COLO668 (cell line): ENCODE measurements around the gene TMEM17.
"Not testable (repeated sequence)": the region's sequence is repeated elsewhere in the genome, so short reads cannot be mapped to it uniquely, and the experiment has no call there.

Source experiments
- DNase-seq: peaks from one replicate; lab custom pipeline; 2025; ENCODE audit not compliant: unreplicated experiment; lab: John Stamatoyannopoulos, UW

TMEM17 gene, protein sequence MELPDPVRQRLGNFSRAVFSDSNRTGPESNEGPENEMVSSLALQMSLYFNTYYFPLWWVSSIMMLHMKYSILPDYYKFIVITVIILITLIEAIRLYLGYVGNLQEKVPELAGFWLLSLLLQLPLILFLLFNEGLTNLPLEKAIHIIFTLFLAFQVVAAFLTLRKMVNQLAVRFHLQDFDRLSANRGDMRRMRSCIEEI

DNA sequence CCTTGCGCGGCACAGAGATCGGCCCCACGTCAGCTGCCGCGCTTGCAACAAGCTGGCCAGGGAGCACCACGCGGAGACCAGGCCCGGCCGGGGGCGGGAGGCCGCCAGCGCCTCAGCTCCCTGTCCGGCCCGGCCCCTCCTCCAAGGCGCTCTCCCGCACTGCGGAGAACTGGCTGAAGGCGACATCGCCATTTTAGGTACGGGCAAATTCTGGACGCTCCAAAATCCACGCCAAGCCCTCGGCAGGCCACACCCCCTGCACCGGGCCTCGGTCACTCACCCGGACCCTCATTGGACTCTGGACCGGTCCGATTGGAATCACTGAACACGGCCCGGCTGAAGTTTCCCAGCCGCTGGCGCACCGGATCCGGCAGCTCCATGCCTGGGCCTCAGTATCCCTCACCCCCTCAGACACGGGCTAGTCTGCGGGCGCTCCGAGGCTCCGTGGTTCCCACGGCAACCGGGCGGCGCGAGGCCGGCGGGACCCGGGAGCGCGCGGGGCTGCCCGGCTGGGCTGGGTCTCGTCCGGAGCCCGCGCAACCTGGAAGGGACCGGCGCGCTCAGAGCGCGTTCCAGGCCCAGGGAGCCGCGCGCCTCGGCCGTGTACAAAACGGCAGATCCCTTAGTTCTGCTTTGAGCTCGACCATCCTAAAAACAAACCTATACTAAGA, at the start of gene TMEM17:
TSS of gene TMEM17 (minus strand) at position 446 of the 671 bp plus-strand sequence. CDS start at position 380, 66 bp downstream.
- DNase-seq: peak; percentile 91

DNA sequence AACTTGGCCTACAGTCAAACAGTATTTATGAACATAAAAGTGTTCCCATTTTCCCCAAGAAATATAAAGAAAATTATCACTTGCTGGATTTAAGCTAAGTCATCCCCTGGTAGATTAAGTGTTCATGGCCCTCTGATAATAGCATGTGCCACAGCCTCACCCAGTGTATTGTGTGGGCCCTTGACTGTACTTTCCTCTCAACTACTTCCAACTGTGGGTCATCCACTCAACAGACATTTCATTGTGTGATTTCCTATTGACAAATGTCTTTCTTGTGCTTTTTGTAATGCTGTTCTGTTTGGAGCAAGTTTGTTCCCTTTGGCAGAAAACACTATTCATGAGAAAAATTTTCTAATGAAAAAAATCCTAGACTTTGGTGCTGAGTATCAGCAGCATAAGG, 48.4 kb upstream of the TMEM17 start:
- DNase-seq: no peak

DNA sequence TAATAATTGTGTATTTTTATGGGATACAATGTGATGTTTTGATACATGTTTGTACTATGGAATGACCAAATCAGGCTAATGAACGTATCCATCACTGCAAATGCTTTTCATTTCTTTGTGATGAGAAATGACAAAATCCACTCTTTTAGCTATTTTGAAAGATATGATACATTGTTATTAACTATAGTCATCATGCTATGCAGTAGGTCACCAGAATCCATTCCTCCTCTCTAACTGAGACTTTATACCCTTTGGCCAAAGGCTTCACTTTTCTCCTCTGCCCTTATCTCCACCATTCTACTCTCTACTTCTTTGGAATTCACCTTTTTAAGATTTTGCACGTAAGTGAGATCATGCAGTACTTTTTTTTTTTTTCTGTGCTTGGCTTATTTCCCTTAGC, 44.5 kb upstream of the TMEM17 start:
- no peak for DNase-seq

DNA sequence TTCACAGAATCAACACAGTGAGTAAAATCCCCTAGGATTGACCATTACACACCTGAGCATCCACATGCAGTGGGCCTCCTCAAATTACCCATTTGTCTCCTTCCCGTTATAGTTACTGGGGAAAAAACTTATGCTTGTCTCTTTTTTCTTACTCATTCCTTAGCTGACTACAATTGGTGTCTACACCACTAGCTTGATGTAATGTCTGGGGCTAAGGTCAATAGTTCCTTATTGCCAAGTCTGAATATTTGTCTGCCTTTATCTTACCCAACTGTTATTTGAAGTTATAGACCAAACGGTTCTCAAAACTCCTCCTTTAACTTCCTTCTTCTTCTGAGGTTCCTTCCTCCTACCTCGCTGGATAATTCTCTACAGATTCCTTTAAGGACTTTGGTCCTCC, 41.9 kb upstream of the TMEM17 start:
- no peak for DNase-seq

DNA sequence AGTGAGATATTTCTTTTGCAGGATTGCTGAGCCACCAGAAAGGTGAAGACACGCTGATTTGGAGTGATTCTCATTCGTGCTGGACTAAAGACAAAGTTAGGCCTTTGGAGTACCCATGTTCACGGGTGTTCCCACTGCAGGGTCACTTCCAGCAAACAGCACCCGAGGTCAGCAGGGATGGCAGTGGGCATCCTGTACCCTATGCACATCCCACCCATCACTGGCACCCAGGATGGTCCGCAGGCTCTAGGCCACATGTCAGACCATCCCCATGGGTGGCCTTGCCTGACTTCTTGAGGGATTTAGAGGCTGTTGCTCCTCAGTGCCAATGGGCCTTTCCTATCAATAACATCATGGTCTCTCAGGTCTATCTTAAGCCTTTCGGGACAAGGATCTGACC, 39.3 kb upstream of the TMEM17 start:
- DNase-seq: no peak

DNA sequence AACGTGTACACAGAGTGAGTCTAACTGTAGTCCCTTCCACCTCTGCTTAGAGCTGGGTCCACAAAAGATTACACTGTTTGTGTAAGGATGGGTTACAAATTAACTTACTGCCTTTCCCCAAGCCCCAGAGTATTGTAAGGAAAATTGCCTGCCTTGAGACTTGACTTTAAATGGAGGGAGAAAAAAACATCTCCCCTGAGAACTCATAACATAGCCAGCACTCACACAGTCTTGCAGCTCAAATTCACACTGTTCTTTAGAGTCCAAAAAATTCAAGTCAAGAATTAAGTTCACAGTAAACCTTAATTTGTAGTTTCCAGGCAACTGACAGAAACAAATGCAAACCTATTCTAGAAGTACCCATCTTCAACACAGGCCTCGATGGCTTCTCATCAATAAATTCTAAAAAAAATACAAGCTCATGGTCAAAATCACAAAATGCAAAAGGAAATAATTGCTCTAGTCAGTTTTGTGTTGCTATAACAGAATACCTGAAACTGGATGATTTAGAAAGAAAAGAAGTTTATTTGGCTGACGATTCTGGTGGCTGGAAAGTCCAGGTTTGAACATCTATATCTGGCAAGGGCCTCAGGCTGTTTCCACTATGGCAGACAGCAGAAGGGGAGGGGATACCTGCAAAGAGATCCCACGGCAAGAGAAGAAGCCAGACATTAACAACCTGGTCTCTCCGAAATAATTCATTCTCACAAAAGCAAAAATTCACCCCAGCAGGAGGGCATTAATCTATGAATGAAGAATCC, 34.6 kb upstream of the TMEM17 start:
- DNase-seq: no peak

DNA sequence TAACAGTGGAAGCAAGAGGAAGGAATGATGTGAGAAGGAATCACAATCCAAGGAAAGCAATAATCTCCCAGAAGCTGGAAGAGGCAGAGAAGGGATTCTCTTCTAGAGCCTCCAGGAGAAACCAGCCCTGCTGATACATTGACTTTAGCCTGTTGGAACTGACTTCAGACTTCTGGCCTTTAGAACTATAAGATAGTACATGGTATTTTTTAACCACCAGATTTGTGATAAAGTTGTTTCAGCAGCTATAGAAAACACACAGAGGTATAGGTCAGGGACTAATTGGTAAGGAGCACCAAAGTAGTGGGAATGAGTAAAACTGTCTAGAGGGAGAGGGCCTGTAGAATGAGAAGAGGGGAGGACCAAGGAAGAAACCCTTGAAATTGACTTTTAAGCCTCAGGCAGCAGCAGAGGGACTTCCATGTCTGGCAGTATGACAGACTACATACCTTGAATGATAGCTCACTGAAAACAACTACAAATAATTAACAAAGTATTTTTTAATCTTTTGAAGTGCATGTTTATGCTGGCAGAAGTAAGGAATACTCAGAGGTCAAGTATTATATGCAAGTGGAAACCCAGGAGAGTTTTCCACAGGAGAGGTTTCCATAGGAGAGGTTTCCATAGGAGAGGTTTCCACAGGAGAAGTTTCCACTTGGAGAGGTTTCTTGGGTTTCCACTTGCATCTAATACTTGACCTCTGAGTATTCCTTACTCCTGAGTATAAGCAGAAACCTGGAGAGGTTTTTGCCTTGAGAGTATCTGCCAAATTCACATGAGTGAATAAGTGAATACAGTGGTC, 33.8 kb upstream of the TMEM17 start:
- DNase-seq: no peak

DNA sequence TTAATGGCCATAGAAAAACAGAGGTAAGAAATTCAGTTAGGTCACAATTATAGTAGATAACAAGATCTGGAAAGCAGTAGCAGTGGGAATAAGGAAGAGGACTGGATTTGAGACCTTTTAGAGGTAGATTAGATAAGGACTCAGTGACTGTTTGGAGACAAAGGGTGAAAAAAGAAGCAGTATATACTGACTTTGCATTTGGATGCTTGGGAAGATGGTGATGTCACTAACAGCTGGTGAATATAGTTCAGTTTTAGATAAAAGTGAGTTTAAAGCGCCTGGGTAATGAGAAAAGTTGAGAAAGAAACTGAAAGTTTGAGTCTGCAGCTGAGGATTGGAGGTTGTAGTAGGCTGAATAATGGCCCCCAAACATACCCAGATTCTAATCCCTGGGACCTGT, 32.8 kb upstream of the TMEM17 start:
- DNase-seq: no peak

DNA sequence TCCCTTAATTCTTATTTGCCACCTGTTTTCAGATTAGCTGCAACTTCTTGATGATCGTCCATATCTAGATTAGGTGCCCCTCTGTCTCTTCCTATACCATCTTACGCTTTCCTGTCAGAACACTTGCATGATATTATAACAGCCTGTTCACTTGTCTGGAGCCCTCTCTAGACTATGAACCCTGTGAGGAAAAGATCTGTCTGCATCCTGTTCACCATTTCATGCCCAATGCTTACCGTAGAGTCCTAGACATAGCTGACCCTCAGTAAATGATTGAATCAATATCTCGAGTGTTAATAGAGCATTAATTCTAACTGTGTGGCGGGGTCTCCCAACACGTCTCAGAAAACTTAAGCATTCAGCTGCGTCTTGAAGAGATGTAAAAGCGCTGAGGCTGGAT, 31.8 kb upstream of the TMEM17 start:
- no peak for DNase-seq

DNA sequence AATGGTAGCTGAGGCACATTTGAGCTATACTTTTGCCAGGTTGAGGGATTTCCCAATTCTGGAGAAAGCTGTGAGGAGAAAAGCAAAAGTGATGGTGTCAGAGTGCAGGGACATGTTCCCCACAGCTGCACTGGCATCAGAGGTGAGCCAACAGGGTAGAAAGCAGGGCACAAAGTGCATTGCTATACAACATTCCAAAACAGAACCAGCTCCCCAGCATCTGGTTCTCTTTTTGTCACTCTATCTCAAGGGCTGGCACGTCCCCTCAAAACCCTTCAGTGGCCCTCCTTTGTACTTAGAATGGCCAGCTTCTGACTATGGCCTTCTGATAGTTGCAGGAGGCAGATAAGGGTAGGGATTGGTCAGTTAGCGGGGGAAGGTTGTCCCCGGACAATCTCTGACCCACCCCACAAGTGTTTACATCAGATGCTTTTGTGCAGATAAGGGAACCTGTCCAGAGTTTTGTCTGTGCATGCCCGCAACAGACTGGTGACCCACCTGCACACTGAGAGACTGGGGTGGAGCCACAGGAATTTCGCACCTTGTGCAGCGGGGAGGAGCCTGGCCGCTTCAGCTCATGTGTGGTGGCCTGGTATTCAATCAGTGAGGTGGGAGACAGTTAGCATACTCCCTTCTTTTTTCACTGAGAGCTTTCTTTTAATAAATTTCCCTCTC, 31.0 kb upstream of the TMEM17 start:
- DNase-seq: no peak

DNA sequence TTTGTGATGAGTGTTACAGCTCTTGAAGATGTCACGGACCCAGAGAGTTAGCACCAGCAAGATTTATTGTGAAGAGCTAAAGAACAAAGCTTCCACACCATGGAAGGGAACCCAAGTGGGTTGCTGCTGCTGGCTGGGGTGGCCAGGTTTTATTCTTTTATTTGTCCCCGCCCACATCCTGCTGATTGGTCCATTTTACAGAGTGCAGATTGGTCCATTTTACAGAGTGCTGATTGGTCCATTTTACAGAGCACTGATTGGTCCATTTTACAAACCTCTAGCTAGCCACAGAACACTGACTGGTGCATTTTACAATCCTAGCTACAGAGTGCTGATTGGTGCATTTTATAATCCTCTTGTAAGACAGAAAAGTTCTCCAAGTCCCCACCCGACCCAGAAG, 29.5 kb upstream of the TMEM17 start:
- not testable (repeated sequence) for DNase-seq

DNA sequence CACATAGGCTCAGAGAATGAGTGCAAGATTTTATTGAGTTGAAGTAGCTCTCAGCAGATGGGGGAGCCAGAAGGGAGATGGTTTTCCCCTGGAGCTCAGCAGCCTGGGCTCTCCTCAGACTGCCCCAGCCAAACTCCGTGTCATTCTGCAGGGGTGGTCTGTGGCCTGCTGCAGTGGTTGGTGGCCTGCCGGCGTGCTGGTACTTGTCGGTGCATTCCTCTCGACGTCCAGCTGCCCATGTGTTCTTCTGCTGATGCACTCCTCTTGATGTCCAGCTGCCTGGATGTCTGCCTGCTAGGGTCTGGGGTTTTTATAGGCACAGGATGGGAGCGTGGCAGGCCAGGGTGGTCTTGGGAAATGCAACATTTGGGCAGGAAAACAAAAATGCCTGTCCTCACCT, 25.6 kb upstream of the TMEM17 start:
- DNase-seq: no peak

DNA sequence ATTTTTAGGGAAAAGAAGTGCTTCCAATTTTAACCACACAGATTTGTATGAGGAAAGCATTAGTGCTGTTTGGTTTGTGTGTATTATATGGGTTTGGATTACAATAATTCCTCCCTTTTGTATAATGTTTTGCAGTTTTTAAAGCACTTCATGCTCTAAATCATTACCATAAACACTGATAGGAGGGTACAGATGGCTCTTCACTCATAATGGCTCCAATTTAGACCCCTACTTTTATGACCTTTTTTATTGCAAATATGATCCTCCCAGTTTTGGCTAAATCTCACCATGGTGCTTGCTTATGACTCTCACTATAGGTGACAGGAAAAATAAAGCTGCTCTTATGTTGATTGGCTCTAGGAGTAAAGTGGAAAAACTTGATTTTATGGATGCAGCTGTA, 23.8 kb upstream of the TMEM17 start:
- DNase-seq: no peak

DNA sequence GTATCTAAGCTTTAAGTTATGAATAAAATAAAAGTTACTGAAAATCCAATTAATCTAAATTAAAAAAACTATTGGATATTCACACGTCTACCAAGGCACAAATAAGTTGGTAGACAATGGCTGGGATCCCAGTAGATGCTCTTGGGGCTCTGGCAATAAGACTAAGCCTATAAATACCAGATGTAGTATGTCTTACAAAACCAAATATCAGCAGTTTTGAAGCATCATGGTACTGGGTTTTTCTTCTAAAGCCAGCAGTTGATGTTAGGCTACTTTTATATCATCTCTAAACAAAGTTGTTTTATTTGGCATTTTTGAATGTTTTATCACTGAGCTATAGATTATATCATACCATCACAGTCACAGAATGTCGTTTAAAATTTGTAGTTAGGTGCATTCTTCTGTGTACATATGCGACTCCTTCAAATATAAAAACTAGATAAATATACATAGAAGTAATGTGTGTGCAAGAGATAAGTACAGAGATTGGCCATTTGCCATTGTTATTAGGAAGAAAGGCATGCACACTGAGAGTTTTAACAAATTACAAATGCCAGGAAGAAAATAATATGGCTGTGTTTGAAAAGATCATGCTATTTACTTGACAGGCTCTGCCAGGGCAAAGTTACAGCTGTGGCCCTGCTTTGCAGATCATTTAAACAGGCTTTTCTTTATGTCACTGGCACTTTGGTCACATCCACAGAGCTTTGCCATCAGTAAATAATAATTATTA, 21.6 kb upstream of the TMEM17 start:
- DNase-seq: no peak

DNA sequence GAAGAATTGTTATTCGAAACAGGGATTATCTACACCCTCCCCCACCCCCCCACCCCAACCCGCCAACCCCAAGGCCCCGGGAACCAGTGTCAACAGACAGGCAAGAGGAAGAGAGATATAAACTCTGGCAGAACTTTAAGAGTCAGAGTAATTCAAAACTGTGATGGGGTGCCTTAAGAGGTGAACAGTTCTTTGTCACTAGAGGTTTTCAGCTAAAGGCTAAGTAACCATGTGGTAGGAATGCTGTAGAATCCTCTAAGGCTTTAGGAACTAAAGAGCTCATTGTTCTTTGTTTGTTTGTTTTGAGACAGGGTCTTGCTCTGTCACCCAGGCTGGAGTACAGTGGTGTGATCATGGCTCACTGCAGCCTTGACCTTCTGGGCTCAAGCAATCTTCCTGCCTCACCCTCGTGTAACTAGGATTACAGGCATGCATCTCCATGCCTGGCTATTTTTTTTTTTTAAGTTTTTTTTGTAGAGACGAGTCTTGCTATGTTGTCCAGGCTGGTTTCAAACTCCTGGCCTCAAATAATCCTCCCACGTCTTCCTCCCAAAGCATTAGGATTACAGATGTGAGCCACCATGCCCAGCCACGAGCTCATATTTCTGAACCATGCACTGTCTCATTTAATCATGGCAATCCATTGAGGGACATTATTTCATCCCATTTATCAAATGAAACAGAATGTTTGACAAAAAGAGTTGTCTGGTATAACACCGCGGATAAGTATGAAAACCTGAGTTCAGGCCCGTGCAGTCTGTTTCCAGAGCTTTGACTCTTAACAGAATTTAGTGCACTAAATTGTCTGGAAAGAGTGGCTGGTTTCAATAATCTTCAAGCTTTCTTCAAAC, 20.8 kb upstream of the TMEM17 start:
- DNase-seq: no peak

DNA sequence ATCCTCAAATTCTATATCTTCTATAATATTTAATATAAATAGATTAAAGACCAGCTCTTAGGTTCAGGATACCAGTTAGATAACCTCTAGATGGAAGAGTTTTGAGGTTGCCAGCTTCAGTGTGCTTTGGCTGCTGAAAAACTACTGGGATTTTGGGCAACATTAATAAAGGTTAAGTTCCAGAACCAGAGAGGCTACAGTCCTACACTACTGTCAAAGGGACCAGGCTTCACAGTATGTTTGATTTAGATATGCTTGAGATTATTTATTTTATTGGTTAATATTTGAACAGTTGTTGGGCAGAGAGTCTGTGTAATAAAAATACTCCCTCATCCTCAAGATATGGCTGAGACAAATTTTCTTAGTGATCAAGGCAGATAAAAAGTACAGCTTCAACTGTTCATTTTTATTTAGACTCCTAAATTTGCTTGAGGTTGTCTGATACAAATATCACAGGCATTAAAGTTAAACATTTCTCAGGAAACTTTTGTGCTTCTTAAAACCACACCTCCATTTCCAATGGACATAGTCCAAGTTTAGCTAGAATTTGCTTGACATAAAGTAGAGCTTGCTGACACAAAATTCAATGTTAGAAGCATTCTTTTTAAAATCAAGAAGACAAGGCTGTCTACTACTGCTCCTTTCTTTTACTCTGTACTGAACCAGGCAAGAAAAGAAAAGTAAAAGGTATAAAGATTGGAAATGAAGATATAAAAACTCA, 19.7 kb upstream of the TMEM17 start:
- DNase-seq: no peak

DNA sequence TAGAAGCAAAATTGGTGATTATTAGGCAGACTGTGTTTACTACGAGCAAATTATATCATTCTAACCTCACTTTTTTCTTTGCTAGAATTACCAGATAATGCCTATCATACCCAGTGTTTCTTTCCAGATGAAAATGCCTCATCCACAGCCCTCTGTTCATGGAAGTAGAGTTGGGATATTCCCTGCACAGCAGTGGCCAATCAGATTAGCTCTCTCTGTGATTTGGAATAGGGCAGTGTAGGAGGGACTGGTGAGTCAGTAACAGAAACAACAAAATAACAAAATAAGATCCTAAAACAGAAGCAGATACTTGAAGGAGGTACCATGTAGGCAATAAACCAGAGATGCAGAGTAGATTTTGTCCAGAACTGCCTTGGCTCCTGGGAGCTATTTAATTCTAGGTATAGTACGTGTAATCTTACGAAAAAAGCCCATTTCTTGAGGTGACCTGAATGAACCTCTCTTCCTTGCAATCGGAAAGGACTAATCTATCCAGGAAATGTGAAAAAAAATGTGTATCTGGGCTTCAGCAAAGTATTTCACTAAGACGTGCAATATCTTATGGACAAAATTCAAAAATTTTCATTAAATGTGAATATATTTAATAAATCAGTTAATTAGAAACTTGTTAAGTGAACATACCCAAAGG, 18.4 kb upstream of the TMEM17 start:
- DNase-seq: no peak

DNA sequence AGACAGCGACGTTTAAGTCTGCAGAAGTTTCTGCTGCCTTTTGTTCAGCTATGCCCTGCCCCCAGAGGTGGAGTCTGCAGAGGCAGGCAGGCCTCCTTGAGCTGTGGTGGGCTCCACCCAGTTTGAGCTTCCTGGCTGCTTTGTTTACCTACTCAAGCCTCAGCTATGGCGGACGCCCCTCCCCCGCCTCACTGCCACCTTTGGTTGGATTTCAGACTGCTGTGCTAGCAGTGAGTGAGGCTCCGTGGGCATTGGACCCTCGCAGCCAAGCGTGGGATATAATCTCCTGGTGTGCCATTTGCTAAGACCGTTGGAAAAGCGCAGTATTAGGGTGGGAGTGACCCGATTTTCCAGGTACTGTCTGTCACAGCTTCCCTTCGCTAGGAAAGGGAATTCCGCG, 15.1 kb upstream of the TMEM17 start:
- not testable (repeated sequence) for DNase-seq
